ENCODE results near the gene SUPT20HL1. TPM values are rescaled to one million over a fixed set of nuclear protein-coding genes. Genes with fewer than 3 reads are reported as not detected.

SUPT20HL1 gene
- total RNA-seq, 1 experiment from 2014 or later, result not detected

DNA sequence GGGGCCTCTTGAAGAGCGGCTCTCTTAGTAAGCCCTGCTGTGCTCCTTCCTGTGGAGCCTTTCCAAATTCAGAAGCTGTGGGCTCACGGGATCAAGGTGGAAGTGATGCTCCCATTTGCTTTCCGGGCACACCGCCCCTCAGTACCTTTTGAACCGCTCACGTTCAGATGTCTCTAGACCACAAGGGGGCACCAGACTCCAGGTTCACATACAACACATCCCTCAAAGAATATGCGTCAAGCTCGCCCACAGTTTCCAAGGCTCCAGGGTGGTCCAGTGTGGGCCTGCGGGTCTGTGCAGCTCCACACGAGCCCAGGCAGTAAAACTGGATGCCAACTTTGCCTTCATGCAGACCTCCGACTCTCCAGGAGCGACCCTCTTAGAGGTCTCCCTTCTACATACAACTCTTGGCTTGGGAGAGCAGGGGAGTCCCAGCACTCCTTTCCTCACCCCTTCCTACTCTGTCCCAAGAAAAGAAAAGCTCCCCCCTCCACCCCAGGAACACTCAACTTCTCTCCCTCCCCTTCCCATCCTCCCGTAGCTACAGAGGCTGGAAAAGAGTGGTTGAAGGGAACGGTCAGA lies 11.0 kb downstream of the SUPT20HL1 start:
- intact Hi-C loops (cut with micrococcal nuclease; ENCODE audit: unreplicated experiment), result loop anchor here (1.0 kb wide), 1 partner anchor 112 kb away; no protein-coding TSS in a partner anchor
- Mint-ChIP-seq H3K27ac (ENCODE audit: unreplicated experiment) (no peak overlapping the region), H3K36me3 (ENCODE audit: insufficient read depth, unreplicated experiment) (no peaks in the 10 kb centered on the region), H3K4me1 (ENCODE audit: low read depth, unreplicated experiment) (no peaks in the 10 kb centered on the region), H3K4me3 (ENCODE audit: low read depth, unreplicated experiment) (peak overlapping the region; percentile 35), H3K9me3 (ENCODE audit: low read depth, unreplicated experiment) (no peaks in the 10 kb centered on the region), H3K27me3 (ENCODE audit: unreplicated experiment) (peaks cover 7% of the 10 kb centered on the region)
- DNase-seq, result peak; percentile 64
- BruUV-seq (replicated peaks), result no TSS peak
- TF ChIP-seq, protein P1, sequence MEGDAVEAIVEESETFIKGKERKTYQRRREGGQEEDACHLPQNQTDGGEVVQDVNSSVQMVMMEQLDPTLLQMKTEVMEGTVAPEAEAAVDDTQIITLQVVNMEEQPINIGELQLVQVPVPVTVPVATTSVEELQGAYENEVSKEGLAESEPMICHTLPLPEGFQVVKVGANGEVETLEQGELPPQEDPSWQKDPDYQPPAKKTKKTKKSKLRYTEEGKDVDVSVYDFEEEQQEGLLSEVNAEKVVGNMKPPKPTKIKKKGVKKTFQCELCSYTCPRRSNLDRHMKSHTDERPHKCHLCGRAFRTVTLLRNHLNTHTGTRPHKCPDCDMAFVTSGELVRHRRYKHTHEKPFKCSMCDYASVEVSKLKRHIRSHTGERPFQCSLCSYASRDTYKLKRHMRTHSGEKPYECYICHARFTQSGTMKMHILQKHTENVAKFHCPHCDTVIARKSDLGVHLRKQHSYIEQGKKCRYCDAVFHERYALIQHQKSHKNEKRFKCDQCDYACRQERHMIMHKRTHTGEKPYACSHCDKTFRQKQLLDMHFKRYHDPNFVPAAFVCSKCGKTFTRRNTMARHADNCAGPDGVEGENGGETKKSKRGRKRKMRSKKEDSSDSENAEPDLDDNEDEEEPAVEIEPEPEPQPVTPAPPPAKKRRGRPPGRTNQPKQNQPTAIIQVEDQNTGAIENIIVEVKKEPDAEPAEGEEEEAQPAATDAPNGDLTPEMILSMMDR (IDR thresholded peaks at IDR 0.05; ENCODE audit: unreplicated experiment), result peak; percentile 50
- CTCF ChIA-PET, result interaction anchor here (0.7 to 1.1 kb wide), 5 partner anchors 24 to 301 kb away, joined by 3 to 7 read pairs (median 3); no protein-coding TSS in a partner anchor

DNA sequence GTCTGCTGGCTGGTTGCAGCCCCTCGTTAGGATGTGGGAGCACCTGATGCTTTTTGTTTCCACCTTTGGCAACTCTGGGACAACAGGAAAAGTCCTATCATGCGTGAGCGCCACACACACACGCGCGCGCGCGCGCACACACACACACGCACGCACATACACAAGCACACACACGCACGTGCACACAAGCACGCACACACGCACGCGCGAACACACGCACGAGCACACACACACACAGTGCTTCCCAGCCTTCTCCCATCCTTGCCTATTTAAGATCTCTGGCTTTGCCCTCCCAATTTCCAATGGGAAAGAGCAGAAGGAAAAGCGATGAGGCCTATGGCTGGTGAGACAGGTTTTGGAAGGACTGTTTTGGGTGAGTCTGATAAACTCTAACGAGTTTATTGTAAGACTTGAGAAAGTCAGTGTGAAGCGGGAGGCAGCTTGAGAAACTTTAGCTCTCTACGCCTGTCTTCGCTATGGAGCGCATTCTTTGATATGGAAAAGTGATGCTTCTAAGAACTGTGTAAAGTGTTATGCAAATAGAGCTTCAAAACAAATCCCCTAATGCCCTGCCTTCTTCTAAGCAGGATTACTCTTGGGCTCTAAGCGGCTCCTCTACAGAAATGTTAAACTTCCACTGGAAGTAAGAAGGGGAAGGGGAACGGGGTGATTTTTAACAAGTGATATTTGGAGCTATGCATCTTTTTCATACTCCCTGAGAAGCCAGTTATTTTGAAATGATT lies 11.8 kb downstream of the SUPT20HL1 start:
- DNase-seq, result no peak
- Mint-ChIP-seq H3K4me1 (ENCODE audit: low read depth, unreplicated experiment) (no peaks in the 10 kb centered on the region), H3K4me3 (ENCODE audit: low read depth, unreplicated experiment) (no peak overlapping the region), H3K9me3 (ENCODE audit: low read depth, unreplicated experiment) (no peaks in the 10 kb centered on the region), H3K36me3 (ENCODE audit: insufficient read depth, unreplicated experiment) (no peaks in the 10 kb centered on the region), H3K27ac (ENCODE audit: unreplicated experiment) (no peak overlapping the region), H3K27me3 (ENCODE audit: unreplicated experiment) (peaks cover 13% of the 10 kb centered on the region)
- intact Hi-C loops (cut with micrococcal nuclease; ENCODE audit: unreplicated experiment), result no loop called here
- no TSS peak for BruUV-seq (replicated peaks)
- TF ChIP-seq, protein P1 (IDR thresholded peaks at IDR 0.05; ENCODE audit: unreplicated experiment), result no peak
- CTCF ChIA-PET, result interaction anchor here (0.7 to 1.1 kb wide), 5 partner anchors 23 to 300 kb away, joined by 3 to 7 read pairs (median 4); no protein-coding TSS in a partner anchor

DNA sequence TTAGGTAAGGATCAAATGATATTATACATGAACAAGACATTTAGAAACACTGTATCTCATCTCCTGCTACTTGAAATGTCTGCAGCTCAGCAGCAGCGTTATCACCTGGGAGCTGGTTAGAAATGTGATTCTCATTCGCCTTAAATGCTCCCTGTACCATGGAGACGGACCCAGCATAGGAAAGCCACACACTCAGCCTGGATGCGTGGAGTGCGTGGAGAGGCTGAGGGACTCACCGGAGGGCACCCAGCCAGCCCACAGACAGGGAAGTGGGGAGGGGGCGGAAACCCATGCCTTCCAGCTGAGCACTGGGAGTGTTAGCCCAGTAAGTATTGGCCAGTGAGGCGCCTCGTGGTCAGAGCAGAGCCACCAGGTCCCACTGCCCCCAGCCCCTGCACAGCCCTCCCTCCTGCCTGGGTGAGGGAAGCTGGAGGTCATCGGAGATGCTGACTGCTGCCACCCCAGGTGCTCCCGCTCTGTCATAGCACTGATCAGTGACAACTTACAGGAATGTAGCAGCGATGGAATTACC lies 15.2 kb downstream of the SUPT20HL1 start:
- no peaks in the 10 kb centered on the region for H3K36me3 Mint-ChIP-seq (ENCODE audit: insufficient read depth, unreplicated experiment)
- TF ChIP-seq, protein P1 (IDR thresholded peaks at IDR 0.05; ENCODE audit: unreplicated experiment), result no peak
- no peak overlapping the region for H3K27ac Mint-ChIP-seq (ENCODE audit: unreplicated experiment)
- DNase-seq, result no peak
- intact Hi-C loops (cut with micrococcal nuclease; ENCODE audit: unreplicated experiment), result no loop called here
- no peaks in the 10 kb centered on the region for H3K4me1 Mint-ChIP-seq (ENCODE audit: low read depth, unreplicated experiment)
- BruUV-seq (replicated peaks), result no TSS peak
- peaks cover 20% of the 10 kb centered on the region for H3K27me3 Mint-ChIP-seq (ENCODE audit: unreplicated experiment)
- no peaks in the 10 kb centered on the region for H3K9me3 Mint-ChIP-seq (ENCODE audit: low read depth, unreplicated experiment)
- CTCF ChIA-PET, result no interaction called here
- H3K4me3 Mint-ChIP-seq (ENCODE audit: low read depth, unreplicated experiment), result no peak overlapping the region

DNA sequence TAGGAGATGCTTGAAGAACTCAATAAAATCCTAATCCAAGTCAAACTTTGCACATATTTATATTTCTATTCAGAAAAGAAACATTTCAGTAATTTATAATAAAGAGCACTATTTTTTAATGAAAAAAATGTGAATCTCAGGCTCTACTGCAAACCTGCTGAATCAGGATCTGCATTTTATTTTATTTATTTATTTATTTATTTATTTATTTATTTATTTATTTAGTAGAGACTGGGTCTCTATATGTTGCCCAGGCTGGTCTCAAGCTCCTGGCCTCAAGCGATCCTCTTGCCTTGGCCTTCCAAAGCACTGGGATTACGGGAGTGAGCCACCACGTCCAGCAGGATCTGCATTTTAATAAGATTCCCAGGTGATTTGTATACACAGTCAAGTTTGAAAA lies 16.0 kb downstream of the SUPT20HL1 start:
- Mint-ChIP-seq H3K27ac (ENCODE audit: unreplicated experiment) (no peak overlapping the region), H3K9me3 (ENCODE audit: low read depth, unreplicated experiment) (no peaks in the 10 kb centered on the region), H3K4me3 (ENCODE audit: low read depth, unreplicated experiment) (no peak overlapping the region), H3K4me1 (ENCODE audit: low read depth, unreplicated experiment) (no peaks in the 10 kb centered on the region), H3K27me3 (ENCODE audit: unreplicated experiment) (peaks cover 13% of the 10 kb centered on the region), H3K36me3 (ENCODE audit: insufficient read depth, unreplicated experiment) (no peaks in the 10 kb centered on the region)
- CTCF ChIA-PET, result no interaction called here
- no peak for DNase-seq
- TF ChIP-seq, protein P1 (IDR thresholded peaks at IDR 0.05; ENCODE audit: unreplicated experiment), result no peak
- no TSS peak for BruUV-seq (replicated peaks)
- intact Hi-C loops (cut with micrococcal nuclease; ENCODE audit: unreplicated experiment), result no loop called here
